PC-9 (cell line): Measurements from ENCODE around the gene CHMP1B. TPM values are rescaled to one million over a fixed set of nuclear protein-coding genes. Genes with fewer than 3 reads are reported as not detected.
A peak's percentile ranks its signal among the peaks of the same experiment; 100 is the strongest.

ENCODE experiments used
- BruUV-seq: library from RNA; stranded (reverse); fragments of 400-500 nt; replicated peaks from 2 replicates; lab custom pipeline; 2021; lab: Mats Ljungman, UMichigan
- CTCF ChIA-PET: fragments of 300-600 bp; sonication (Branson Sonifier 250); formaldehyde crosslinking; loops from one replicate; lab custom pipeline; 2022; ENCODE audit warnings: antibody characterized with exemption; lab: Charles Lee
- POLR2A ChIA-PET: fragments of 300-600 bp; sonication (Branson Sonifier 250); formaldehyde crosslinking; loops from one replicate; lab custom pipeline; 2022; ENCODE audit warnings: antibody characterized with exemption; ENCODE audit not compliant: unreplicated experiment; lab: Charles Lee
- DNase-seq, 2 experiments: peaks; one replicate each; pipeline versions ENCODE4 v3.0.0 to v3.0.0-alpha.2; 2015 to 2022; ENCODE audit warnings: mixed read lengths in 1 of 2
- H2AFZ ChIP-seq: fragments of 200-600 bp; sonication (generic); 2 replicates; pipeline ENCODE4 v1.8.1; 2017; ENCODE audit warnings: antibody characterized with exemption
- H3F3A ChIP-seq: fragments of 200-600 bp; sonication (generic); 2 replicates; pipeline ENCODE4 v1.8.1; 2017; ENCODE audit warnings: antibody characterized with exemption, mild to moderate bottlenecking, low read depth; ENCODE audit not compliant: insufficient read depth
- H3K27ac ChIP-seq: fragments of 200-600 bp; sonication (generic); 2 replicates; pipeline ENCODE4 v1.6.1; 2016; ENCODE audit warnings: mixed run types
- H3K27me3 ChIP-seq: fragments of 200-600 bp; sonication (generic); 2 replicates; pipeline ENCODE4 v1.6.1; 2016; ENCODE audit warnings: low read depth, mixed run types; ENCODE audit not compliant: insufficient read depth
- H3K36me3 ChIP-seq: fragments of 200-600 bp; sonication (generic); 2 replicates; pipeline ENCODE4 v1.6.1; 2016; ENCODE audit warnings: low read depth, mixed run types
- H3K4me1 ChIP-seq: fragments of 200-600 bp; sonication (generic); replicated peaks from 2 replicates; pipeline ENCODE4 v1.6.1; 2016; ENCODE audit warnings: mixed run types; ENCODE audit not compliant: insufficient read depth
- H3K4me2 ChIP-seq: fragments of 200-600 bp; sonication (generic); 2 replicates; pipeline ENCODE4 v1.6.1; 2017; ENCODE audit warnings: mixed run types
- H3K4me3 ChIP-seq: fragments of 200-600 bp; sonication (generic); 2 replicates; pipeline ENCODE4 v1.6.1; 2016; ENCODE audit warnings: mixed run types
- H3K79me2 ChIP-seq: fragments of 200-600 bp; sonication (generic); 2 replicates; pipeline ENCODE4 v1.6.1; 2017; ENCODE audit warnings: low read depth, mixed run types
- H3K9me2 ChIP-seq: fragments of 200-600 bp; sonication (generic); 2 replicates; pipeline ENCODE4 v1.8.1; 2017; ENCODE audit warnings: mild to moderate bottlenecking; ENCODE audit not compliant: insufficient read depth
- H3K9me3 ChIP-seq: fragments of 200-600 bp; sonication (generic); 2 replicates; pipeline ENCODE4 v1.8.1; 2016; ENCODE audit warnings: low read depth; ENCODE audit not compliant: insufficient read depth
- H4K20me1 ChIP-seq: fragments of 200-600 bp; sonication (generic); 2 replicates; pipeline ENCODE4 v1.8.1; 2017; ENCODE audit not compliant: insufficient read depth
- CTCF ChIP-seq: fragments of 200-600 bp; sonication (generic); conservative IDR thresholded peaks from 2 replicates; pipeline ENCODE4 v1.6.1; 2017; ENCODE audit warnings: mixed run types, antibody characterized with exemption, mild to moderate bottlenecking, moderate library complexity
- EZH2 ChIP-seq: fragments of 200-600 bp; sonication (generic); IDR thresholded peaks from 2 replicates; pipeline ENCODE4 v1.8.0; 2017; ENCODE audit warnings: antibody characterized with exemption, low read depth
- intact Hi-C: fragments of 100-400 bp; cut with micrococcal nuclease; formaldehyde crosslinking; loops from one replicate; pipeline ENCODE4 v1.10.0; 2022; ENCODE audit not compliant: unreplicated experiment
- total RNA-seq: library from RNA; stranded (reverse); gene quantifications from 2 replicates; pipeline ENCODE4 v1.2.3, GENCODE V29; 2021

Gene CHMP1B
- total RNA-seq, 1 experiment from 2014 or later, result 68.0 TPM

- POLR2A ChIA-PET, result interaction anchor here (0.6 to 0.7 kb wide), 3 partner anchors 12 to 156 kb away, joined by 5 to 11 read pairs (median 7); no protein-coding TSS in a partner anchor
- peaks cover 44% of the 10 kb centered on the region for H3K4me1 ChIP-seq
- CTCF ChIA-PET, result interaction anchor here (1.1 kb wide), 1 partner anchor 86 kb away, joined by 3 read pairs; no protein-coding TSS in a partner anchor
These were observed 8.1 kb downstream of the CHMP1B start for GRCh38 chr18:11859282-11859830.

GRCh38 chr18:11859903-11860407 is 8.7 kb downstream of the CHMP1B start:
- H3K27me3 ChIP-seq, result no peaks in the 10 kb centered on the region
- CTCF ChIA-PET, result interaction anchor here (1.1 kb wide), 1 partner anchor 86 kb away, joined by 3 read pairs; no protein-coding TSS in a partner anchor
- peak overlapping the region; percentile 20; the same call in 1 of the 2 replicates for H3K4me3 ChIP-seq
- H3K4me2 ChIP-seq, result peak overlapping the region; percentile 75
- H2AFZ ChIP-seq, result no peak overlapping the region
- POLR2A ChIA-PET, result interaction anchor here (0.5 to 0.7 kb wide), 3 partner anchors 12 to 1672 kb away, joined by 3 to 11 read pairs (median 7); no protein-coding TSS in a partner anchor
- peaks cover 47% of the 10 kb centered on the region for H3F3A ChIP-seq
- H3K79me2 ChIP-seq, result peaks cover 17% of the 10 kb centered on the region
- TF ChIP-seq CTCF (peak; percentile 57; the same call in 1 of the 2 replicates), EZH2 (no peak)
- no peaks in the 10 kb centered on the region for H4K20me1 ChIP-seq
- no peaks in the 10 kb centered on the region for H3K36me3 ChIP-seq
- no TSS peak for BruUV-seq
- intact Hi-C loops, result loop anchor here (1.0 to 5.0 kb wide), 6 partner anchors 9 to 1948 kb away; partner anchors contain the start of genes CHMP1B and VAPA
- H3K27ac ChIP-seq, result peak overlapping the region; percentile 97
- H3K9me2 ChIP-seq, result no peaks in the 10 kb centered on the region
- DNase-seq, result peak; percentile 89 to 97
- H3K4me1 ChIP-seq, result peaks cover 44% of the 10 kb centered on the region
- no peaks in the 10 kb centered on the region for H3K9me3 ChIP-seq

More at GRCh38 chr18:11859282-11859830, 8.1 kb downstream of the CHMP1B start:
- Histone ChIP-seq H3K36me3 (no peaks in the 10 kb centered on the region), H3K9me3 (no peaks in the 10 kb centered on the region), H3K4me3 (peak overlapping the region; percentile 20; the same call in 1 of the 2 replicates), H3K4me2 (peak overlapping the region; percentile 75), H3K79me2 (peaks cover 23% of the 10 kb centered on the region), H3K27ac (peak overlapping the region; percentile 97), H3K9me2 (no peaks in the 10 kb centered on the region), H4K20me1 (no peaks in the 10 kb centered on the region), H3F3A (peaks cover 53% of the 10 kb centered on the region), H3K27me3 (no peaks in the 10 kb centered on the region), H2AFZ (no peak overlapping the region)
- intact Hi-C loops, result loop anchor here (5.0 kb wide), 1 partner anchor 1947 kb away; the partner anchor contains the start of gene VAPA
- TF ChIP-seq EZH2 (no peak), CTCF (no peak)
- DNase-seq, result peak; percentile 52 to 72
- no TSS peak for BruUV-seq

GRCh38 chr18:11860594-11861450 is 9.6 kb downstream of the CHMP1B start:
- no peak for DNase-seq
- peak overlapping the region; percentile 4; the same call in 1 of the 2 replicates for H3K4me2 ChIP-seq
- no peaks in the 10 kb centered on the region for H3K36me3 ChIP-seq
- no TSS peak for BruUV-seq
- no peak overlapping the region for H3K4me3 ChIP-seq
- H4K20me1 ChIP-seq, result no peaks in the 10 kb centered on the region
- H3F3A ChIP-seq, result peaks cover 39% of the 10 kb centered on the region
- peaks cover 10% of the 10 kb centered on the region; the same call in 1 of the 2 replicates for H3K79me2 ChIP-seq
- H2AFZ ChIP-seq, result no peak overlapping the region
- H3K27me3 ChIP-seq, result no peaks in the 10 kb centered on the region
- TF ChIP-seq CTCF, result no peak
- TF ChIP-seq EZH2, result no peak
- H3K9me3 ChIP-seq, result no peaks in the 10 kb centered on the region
- ChIA-PET CTCF (interaction anchor here (0.6 kb wide), 1 partner anchor 130 kb away, joined by 3 read pairs; no protein-coding TSS in a partner anchor), POLR2A (no interaction called here)
- peak overlapping the region; percentile 74 for H3K27ac ChIP-seq
- no peaks in the 10 kb centered on the region for H3K9me2 ChIP-seq
- intact Hi-C loops, result loop anchor here (1.0 to 2.0 kb wide), 5 partner anchors 10 to 85 kb away; partner anchors contain the start of gene CHMP1B
- peaks cover 44% of the 10 kb centered on the region for H3K4me1 ChIP-seq
